Hematopoietic multipotent progenitor cell treated with erythropoietin and hydrocortisone succinate and interleukin-3 and kit ligand, for 17 days (in vitro differentiated cells): ENCODE results near the gene SNRNP25.
A peak's percentile ranks its signal among the peaks of the same experiment; 100 is the strongest.

ENCODE experiments used
- DNase-seq: peaks from one replicate; pipeline ENCODE4 v3.0.0-alpha.2; 2015; ENCODE audit warnings: low spot score

Gene SNRNP25

GRCh38 chr16:63998-64913 is 10.6 kb downstream of the SNRNP25 start:
- DNase-seq, result no peak

GRCh38 chr16:64914-65255 is 11.3 kb downstream of the SNRNP25 start:
- no peak for DNase-seq

- peak; percentile 91 for DNase-seq
These were observed 12.1 kb downstream of the SNRNP25 start for GRCh38 chr16:65745-66144.

GRCh38 chr16:66309-67182 is 12.9 kb downstream of the SNRNP25 start:
- no peak for DNase-seq

- no peak for DNase-seq
These were observed 13.7 kb downstream of the SNRNP25 start for GRCh38 chr16:67183-67791.

GRCh38 chr16:67884-68789 is 14.5 kb downstream of the SNRNP25 start:
- no peak for DNase-seq

GRCh38 chr16:69181-69580 is 15.6 kb downstream of the SNRNP25 start:
- no peak for DNase-seq

GRCh38 chr16:71210-71539 is 17.5 kb downstream of the SNRNP25 start:
- DNase-seq, result no peak

- DNase-seq, result no peak
These were observed 18.1 kb downstream of the SNRNP25 start for GRCh38 chr16:71540-72401.

GRCh38 chr16:72561-73548 is 19.2 kb downstream of the SNRNP25 start, which contains the start of gene RHBDF1:
TSS of gene RHBDF1 (minus strand) at chr16:72631. CDS start at chr16:65015, 7,616 bp downstream.
- DNase-seq, result no peak

- no peak for DNase-seq
These were observed 20.6 kb downstream of the SNRNP25 start for GRCh38 chr16:74051-74746.

GRCh38 chr16:74747-75334 is 21.2 kb downstream of the SNRNP25 start:
- no peak for DNase-seq

- no peak for DNase-seq
These were observed 22.2 kb downstream of the SNRNP25 start for GRCh38 chr16:75580-76501.

GRCh38 chr16:76535-77272 is 23.1 kb downstream of the SNRNP25 start:
- DNase-seq, result no peak

GRCh38 chr16:77273-77806 is 23.7 kb downstream of the SNRNP25 start:
- no peak for DNase-seq

GRCh38 chr16:77807-78443 is 24.3 kb downstream of the SNRNP25 start, which contains the start of gene MPG:
TSS of gene MPG (plus strand) at chr16:78225. CDS start at chr16:78310, 85 bp downstream.
- peak; percentile 54 for DNase-seq
